Ishikawa (cell line): Measurements from ENCODE around the gene SLC6A3.

Source experiments
- CEBPB ChIP-seq: IDR thresholded peaks from 2 replicates; pipeline ENCODE4 v1.6.1; 2012
- EGR1 ChIP-seq: IDR thresholded peaks from 2 replicates; pipeline ENCODE4 v1.6.1; 2012
- EP300 ChIP-seq: IDR thresholded peaks from 2 replicates; pipeline ENCODE4 v1.6.1; 2012; ENCODE audit warnings: borderline replicate concordance
- FOXM1 ChIP-seq: IDR thresholded peaks from 2 replicates; pipeline ENCODE4 v1.6.1; 2012; ENCODE audit warnings: low read depth, borderline replicate concordance
- MAX ChIP-seq: IDR thresholded peaks from 2 replicates; pipeline ENCODE4 v1.6.1; 2012
- RAD21 ChIP-seq: IDR thresholded peaks from 2 replicates; pipeline ENCODE4 v1.6.1; 2012; ENCODE audit warnings: low read depth
- REST ChIP-seq: IDR thresholded peaks from 2 replicates; pipeline ENCODE4 v1.6.1; 2012; ENCODE audit warnings: low read depth, mild to moderate bottlenecking
- TAF1 ChIP-seq: IDR thresholded peaks from 2 replicates; pipeline ENCODE4 v1.6.1; 2012; ENCODE audit warnings: low read depth, mild to moderate bottlenecking
- TEAD4 ChIP-seq: IDR thresholded peaks from 2 replicates; pipeline ENCODE4 v1.6.1; 2012
- YY1 ChIP-seq: IDR thresholded peaks from 2 replicates; pipeline ENCODE4 v1.6.1; 2012; ENCODE audit warnings: low read depth
- TF ChIP-seq, protein P1 (sequence below): IDR thresholded peaks from 2 replicates; pipeline ENCODE4 v1.6.1; 2012

- TF ChIP-seq RAD21 (no peak), FOXM1 (no peak), EGR1 (no peak), MAX (no peak), TAF1 (no peak), EP300 (no peak), CEBPB (no peak), YY1 (no peak), REST (no peak), TEAD4 (no peak)
- TF ChIP-seq, protein P1, sequence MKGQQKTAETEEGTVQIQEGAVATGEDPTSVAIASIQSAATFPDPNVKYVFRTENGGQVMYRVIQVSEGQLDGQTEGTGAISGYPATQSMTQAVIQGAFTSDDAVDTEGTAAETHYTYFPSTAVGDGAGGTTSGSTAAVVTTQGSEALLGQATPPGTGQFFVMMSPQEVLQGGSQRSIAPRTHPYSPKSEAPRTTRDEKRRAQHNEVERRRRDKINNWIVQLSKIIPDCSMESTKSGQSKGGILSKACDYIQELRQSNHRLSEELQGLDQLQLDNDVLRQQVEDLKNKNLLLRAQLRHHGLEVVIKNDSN = no peak
Observed at GRCh38 chr5:1394881-1395860, 50.1 kb downstream of the SLC6A3 start.
